D721Med (cell line): ENCODE results near the gene EVA1A.

Source experiments
- DNase-seq: peaks from one replicate; pipeline ENCODE4 v3.0.0; 2011; ENCODE audit warnings: low spot score; ENCODE audit not compliant: insufficient read length
- FAIRE-seq: peaks from 2 replicates; lab custom pipeline; 2011; peaks lifted over from hg19 to GRCh38; lab: Jason Lieb, UNC
- TF ChIP-seq, protein P1 (sequence below): IDR thresholded peaks from 2 replicates; pipeline ENCODE4 v1.5.1; 2012; ENCODE audit warnings: mild to moderate bottlenecking, control low read depth; ENCODE audit not compliant: insufficient read depth; ENCODE audit errors: missing control alignments

Gene EVA1A

DNA sequence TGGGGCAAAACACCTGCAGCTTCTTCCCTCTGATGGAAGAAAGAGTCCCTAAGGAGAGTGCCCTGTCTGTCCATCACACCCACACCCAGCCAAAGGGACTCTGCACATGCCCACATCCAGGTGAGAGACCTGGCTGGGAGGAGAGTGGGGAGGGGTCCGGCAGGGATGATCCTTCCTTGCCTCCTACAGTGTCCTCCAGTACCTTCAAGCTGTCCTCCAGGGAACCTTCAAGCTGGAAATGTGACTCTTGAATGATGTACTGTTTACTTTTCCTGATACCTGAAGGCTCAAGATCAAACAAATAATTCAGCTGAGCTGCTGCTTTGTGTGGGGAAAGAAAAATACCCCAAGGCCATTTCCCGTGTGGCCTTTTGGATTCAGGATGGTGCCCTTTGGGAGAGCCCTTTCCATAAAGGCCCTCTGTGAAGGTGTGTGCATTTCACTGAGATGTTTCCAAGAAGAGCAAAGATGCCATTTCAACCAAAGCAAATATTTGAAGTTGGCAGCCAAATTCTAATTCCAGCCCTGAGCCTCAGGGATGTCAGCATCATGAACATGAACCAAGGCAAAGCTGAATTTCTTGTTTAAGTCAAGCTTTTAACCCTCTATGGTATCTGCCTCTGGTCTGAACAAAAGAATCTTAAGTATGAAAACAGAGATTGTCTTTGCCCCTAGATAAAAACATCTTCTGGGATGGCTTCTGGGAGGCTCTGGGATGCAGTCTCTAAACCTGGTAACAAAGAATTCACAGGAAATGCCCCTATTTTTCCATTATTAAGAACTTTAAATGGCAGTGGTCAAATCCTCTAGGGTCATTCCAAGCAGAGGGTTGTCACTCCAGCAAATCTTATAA, 11.1 kb downstream of the EVA1A start:
- no peak for DNase-seq
- no peak for FAIRE-seq
- TF ChIP-seq, protein P1, sequence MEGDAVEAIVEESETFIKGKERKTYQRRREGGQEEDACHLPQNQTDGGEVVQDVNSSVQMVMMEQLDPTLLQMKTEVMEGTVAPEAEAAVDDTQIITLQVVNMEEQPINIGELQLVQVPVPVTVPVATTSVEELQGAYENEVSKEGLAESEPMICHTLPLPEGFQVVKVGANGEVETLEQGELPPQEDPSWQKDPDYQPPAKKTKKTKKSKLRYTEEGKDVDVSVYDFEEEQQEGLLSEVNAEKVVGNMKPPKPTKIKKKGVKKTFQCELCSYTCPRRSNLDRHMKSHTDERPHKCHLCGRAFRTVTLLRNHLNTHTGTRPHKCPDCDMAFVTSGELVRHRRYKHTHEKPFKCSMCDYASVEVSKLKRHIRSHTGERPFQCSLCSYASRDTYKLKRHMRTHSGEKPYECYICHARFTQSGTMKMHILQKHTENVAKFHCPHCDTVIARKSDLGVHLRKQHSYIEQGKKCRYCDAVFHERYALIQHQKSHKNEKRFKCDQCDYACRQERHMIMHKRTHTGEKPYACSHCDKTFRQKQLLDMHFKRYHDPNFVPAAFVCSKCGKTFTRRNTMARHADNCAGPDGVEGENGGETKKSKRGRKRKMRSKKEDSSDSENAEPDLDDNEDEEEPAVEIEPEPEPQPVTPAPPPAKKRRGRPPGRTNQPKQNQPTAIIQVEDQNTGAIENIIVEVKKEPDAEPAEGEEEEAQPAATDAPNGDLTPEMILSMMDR = no peak

DNA sequence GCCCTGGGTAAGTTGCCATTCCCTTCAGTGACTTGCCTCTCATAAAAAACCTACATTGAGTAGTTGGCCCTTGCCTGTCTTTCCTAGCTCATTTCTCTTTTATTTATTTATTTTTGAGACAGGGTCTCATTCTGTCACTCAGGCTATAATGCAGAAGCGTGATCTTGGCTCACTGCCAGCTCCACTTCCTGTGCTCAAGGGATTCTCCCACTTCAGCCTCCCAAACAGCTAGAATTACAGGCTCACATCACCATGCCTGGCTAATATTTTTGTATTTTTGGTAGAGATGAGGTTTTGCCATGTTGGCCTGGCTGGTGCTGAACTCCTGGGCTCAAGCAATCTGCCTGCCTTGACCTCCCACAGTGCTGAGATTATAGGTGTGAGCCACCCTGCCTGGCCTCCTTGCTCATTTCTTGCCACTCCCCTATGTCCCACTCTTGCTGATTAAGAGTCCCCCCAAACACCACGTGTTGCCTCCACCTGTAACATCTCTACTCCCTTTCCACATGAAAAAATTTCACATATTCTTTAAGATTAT, 12.6 kb downstream of the EVA1A start:
- DNase-seq (no peak), FAIRE-seq (no peak)
- TF ChIP-seq, protein P1 = no peak

DNA sequence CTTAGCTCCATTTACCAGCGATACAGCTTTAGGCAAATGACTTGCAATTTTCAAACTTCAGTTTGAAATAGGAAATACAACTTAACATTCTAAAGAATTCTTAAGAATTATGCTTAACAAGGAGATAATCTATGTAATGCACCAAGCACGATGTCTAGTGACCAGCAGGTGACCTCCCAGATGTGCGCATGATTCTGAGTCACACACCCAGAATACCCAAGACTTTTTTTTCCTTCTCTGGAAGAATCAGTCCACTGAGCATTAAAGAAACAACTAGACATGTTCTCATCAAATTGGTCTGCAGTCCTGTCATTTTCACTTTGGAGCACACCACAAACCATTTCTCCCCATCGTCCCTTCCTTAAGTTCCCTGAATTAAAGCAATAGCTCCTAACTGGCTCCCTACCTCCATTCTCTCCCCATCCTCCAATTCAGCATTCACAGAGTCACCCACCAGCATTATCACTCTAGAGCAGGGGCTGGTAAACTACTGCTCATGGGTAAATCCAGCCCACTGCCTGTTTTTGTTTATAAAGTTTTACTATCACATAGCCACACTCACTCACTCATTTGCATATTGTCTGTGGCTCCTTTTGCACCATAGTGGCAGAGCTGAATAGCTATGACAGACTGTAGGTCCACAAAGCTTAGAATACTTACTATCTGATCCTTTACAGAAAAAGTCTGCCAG, 13.2 kb downstream of the EVA1A start:
- TF ChIP-seq, protein P1 = no peak
- DNase-seq = no peak
- FAIRE-seq = no peak

DNA sequence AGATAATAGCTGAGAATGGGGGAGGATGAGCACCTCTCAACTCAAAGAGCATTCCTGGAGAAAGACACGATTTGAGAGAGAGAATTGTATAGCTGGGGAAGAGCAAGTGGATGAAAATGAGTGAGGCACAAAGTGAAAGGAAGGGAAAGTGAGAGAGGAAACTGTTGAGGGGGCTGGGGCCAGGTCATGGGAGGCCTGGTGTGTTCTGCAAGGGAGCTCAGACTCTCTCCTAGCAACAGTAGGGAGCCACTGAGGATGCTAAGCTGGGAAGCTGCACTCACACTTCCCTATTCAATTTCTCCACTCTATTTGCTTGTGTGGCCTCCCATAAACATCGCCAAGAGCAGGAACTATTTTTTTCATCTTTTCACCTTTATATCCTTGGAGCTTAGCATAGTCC, 14.8 kb downstream of the EVA1A start:
- TF ChIP-seq, protein P1 = no peak
- DNase-seq (no peak), FAIRE-seq (no peak)

DNA sequence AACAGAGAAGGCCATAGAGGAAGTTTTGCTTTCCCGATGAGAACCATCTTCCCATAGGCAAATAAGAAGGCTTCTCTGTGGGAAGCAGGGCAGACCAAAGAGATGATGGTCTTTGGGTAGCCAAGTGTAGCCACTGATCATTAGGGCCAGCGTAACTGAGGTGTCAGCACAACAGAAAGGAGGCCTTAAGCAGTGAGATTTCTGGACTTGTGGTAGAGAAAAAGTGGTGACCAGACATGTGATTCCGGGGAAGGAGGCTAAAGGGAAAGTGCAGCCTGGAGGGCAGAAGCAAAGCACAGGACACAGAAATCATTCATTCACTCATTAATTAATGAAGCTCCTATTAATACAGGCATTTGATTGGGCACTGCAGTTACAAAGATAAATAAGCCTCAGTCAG, 15.4 kb downstream of the EVA1A start:
- FAIRE-seq (no peak), DNase-seq (no peak)
- TF ChIP-seq, protein P1 = no peak

DNA sequence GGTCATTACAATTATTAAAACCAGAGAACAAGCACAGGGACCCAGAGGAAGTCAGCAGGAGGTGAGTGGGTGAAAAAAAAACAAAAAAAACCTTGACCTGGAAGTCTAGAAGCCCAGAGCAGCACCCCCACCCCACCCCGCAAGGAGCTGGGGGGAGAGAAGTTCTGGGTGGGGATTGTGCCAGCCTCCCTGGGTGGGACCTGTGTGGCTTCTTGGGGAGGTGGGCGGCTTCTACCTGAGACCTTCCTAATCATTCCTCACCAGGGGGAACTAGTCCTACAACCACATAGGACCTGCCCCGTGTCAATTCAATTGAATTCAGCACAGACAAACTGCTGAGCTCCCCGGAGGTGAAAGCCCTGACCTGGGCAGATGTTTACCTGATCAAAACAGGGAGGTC, 17.3 kb downstream of the EVA1A start:
- DNase-seq (no peak), FAIRE-seq (no peak)
- TF ChIP-seq, protein P1 = no peak
